HCT116 (cell line): ENCODE measurements around the gene HHIPL1. TPM values are rescaled to one million over a fixed set of nuclear protein-coding genes. Genes with fewer than 3 reads are reported as not detected.

Experiments
- ATAC-seq: fragments of 200-7000 bp; cut with Tn5 transposase; 2 replicates; pipeline ENCODE4 v1.9.1; 2020; ENCODE audit warnings: mild to moderate bottlenecking, moderate library complexity
- BruUV-seq: library from RNA; stranded (reverse); fragments of 400-500 nt; replicated peaks from 2 replicates; lab custom pipeline; 2021; lab: Mats Ljungman, UMichigan
- CTCF ChIA-PET: fragments of 300-600 bp; sonication (Branson Sonifier 250); formaldehyde crosslinking; loops from one replicate; lab custom pipeline; 2021; ENCODE audit warnings: antibody characterized with exemption; lab: Charles Lee
- POLR2A ChIA-PET: fragments of 300-600, 350-600 bp; sonication (Branson Sonifier 250); formaldehyde crosslinking; loops from one replicate; lab custom pipeline; 2021; ENCODE audit warnings: antibody characterized with exemption; lab: Charles Lee
- RAD21 ChIA-PET, 2 experiments: fragments of 300-600 bp; sonication (Branson Sonifier 250); formaldehyde crosslinking; loops; one replicate each; lab custom pipeline; 2023; ENCODE audit warnings: low total read pairs in 2 of 2; ENCODE audit not compliant: uncharacterized antibody in 2 of 2, unreplicated experiment in 2 of 2, low non-redundant PET in 1 of 2; lab: Charles Lee
- DNase-seq: peaks from one replicate; pipeline ENCODE4 v3.0.0-alpha.2; 2010; ENCODE audit warnings: low read depth, low spot score
- H2AFZ ChIP-seq: fragments of 200-600 bp; shearing (Covaris generic), sonication (generic); 2 replicates; pipeline ENCODE4 v1.6.1; 2017; ENCODE audit warnings: low read depth, mixed run types, mixed read lengths, antibody characterized with exemption, low read length; ENCODE audit not compliant: poor library complexity, severe bottlenecking
- H3K27ac ChIP-seq: 2 replicates; pipeline ENCODE4 v1.5.1; 2012; ENCODE audit warnings: low read depth, low read length
- H3K27me3 ChIP-seq: fragments of 200-600 bp; sonication (generic); 2 replicates; pipeline ENCODE4 v1.6.1; 2016; ENCODE audit warnings: mixed run types, low read length, mixed read lengths; ENCODE audit not compliant: insufficient read depth
- H3K36me3 ChIP-seq, 2 experiments: fragments of 200-500 bp in 1 of 2; fragments of 200-600 bp in 1 of 2; sonication (Bioruptor generic) in 1 of 2; sonication (generic) in 1 of 2; 2 replicates each; pipeline versions ENCODE4 v1.5.1 to v1.6.1; 2014 to 2016; ENCODE audit warnings: low read length in 2 of 2, inconsistent platforms in 1 of 2, mixed read lengths in 1 of 2, mixed run types in 1 of 2; ENCODE audit not compliant: insufficient read depth in 2 of 2, control insufficient read depth in 1 of 2
- H3K4me1 ChIP-seq, 2 experiments: fragments of 200-600 bp in 1 of 2; sonication (generic) in 1 of 2; 2 replicates each; pipeline versions ENCODE4 v1.5.1 to v1.6.1; 2012 to 2017; ENCODE audit warnings: low read length in 2 of 2, inconsistent platforms in 1 of 2, mild to moderate bottlenecking in 1 of 2, mixed read lengths in 1 of 2, mixed run types in 1 of 2, moderate library complexity in 1 of 2; ENCODE audit not compliant: insufficient read depth in 2 of 2, control insufficient read depth in 1 of 2
- H3K4me2 ChIP-seq: fragments of 200-600 bp; sonication (generic); 2 replicates; pipeline ENCODE4 v1.6.1; 2017; ENCODE audit warnings: mixed run types, low read length, mixed read lengths
- H3K4me3 ChIP-seq, 2 experiments: fragments of 200-600 bp in 1 of 2; sonication (generic) in 1 of 2; replicated peaks in 1 of 2; 2 replicates each; pipeline ENCODE4 v1.5.1; 2011 to 2016; ENCODE audit warnings: low read length in 2 of 2, control low read depth in 1 of 2, low read depth in 1 of 2, mild to moderate bottlenecking in 1 of 2, mixed read lengths in 1 of 2, mixed run types in 1 of 2
- H3K79me2 ChIP-seq: fragments of 200-600 bp; sonication (generic); 2 replicates; pipeline ENCODE4 v1.6.1; 2017; ENCODE audit warnings: mild to moderate bottlenecking, mixed run types, low read length, moderate library complexity, mixed read lengths; ENCODE audit not compliant: insufficient read depth
- H3K9ac ChIP-seq: fragments of 200-600 bp; sonication (generic); 2 replicates; pipeline ENCODE4 v1.6.1; 2016; ENCODE audit warnings: low read length, mixed read lengths
- H3K9me2 ChIP-seq: fragments of 200-600 bp; sonication (generic), shearing (Covaris generic); 2 replicates; pipeline ENCODE4 v1.6.1; 2017; ENCODE audit warnings: mixed run types, mild to moderate bottlenecking, moderate library complexity; ENCODE audit not compliant: insufficient read depth
- H3K9me3 ChIP-seq, 2 experiments: fragments of 200-500 bp in 1 of 2; fragments of 200-600 bp in 1 of 2; sonication (Bioruptor generic) in 1 of 2; sonication (generic) in 1 of 2; 2 replicates each; pipeline ENCODE4 v1.6.1; 2014 to 2017; ENCODE audit warnings: low read length in 2 of 2, mixed read lengths in 2 of 2, inconsistent platforms in 1 of 2, low read depth in 1 of 2, mild to moderate bottlenecking in 1 of 2, mixed run types in 1 of 2, moderate library complexity in 1 of 2; ENCODE audit not compliant: control insufficient read depth in 1 of 2, insufficient read depth in 1 of 2
- H4K20me1 ChIP-seq: fragments of 200-600 bp; sonication (generic), shearing (Covaris generic); 2 replicates; pipeline ENCODE4 v1.6.1; 2017; ENCODE audit warnings: mixed run types, mild to moderate bottlenecking, moderate library complexity; ENCODE audit not compliant: insufficient read depth
- CBX3 ChIP-seq: IDR thresholded peaks from 2 replicates; pipeline ENCODE4 v1.6.1; 2012; ENCODE audit warnings: low read depth
- CEBPB ChIP-seq: IDR thresholded peaks from 2 replicates; pipeline ENCODE4 v1.6.1; 2012; ENCODE audit warnings: low read depth
- EGR1 ChIP-seq: IDR thresholded peaks from 2 replicates; pipeline ENCODE4 v1.6.1; 2012; ENCODE audit warnings: low read depth
- FOSL1 ChIP-seq: IDR thresholded peaks from 2 replicates; pipeline ENCODE4 v1.6.1; 2012; ENCODE audit warnings: low read depth
- POLR2AphosphoS5 ChIP-seq: IDR thresholded peaks from 2 replicates; pipeline ENCODE4 v1.6.1; 2011; ENCODE audit warnings: mild to moderate bottlenecking, low read depth, low read length, moderate library complexity
- SRF ChIP-seq: IDR thresholded peaks from 2 replicates; pipeline ENCODE4 v1.6.1; 2012; ENCODE audit warnings: low read depth
- TCF7L2 ChIP-seq: IDR thresholded peaks from 2 replicates; pipeline ENCODE4 v1.7.0; 2011; ENCODE audit warnings: borderline replicate concordance, inconsistent platforms; ENCODE audit not compliant: insufficient read depth, insufficient read length; ENCODE audit errors: extremely low read depth
- ZFX ChIP-seq: fragments of 450-650 bp; IDR thresholded peaks from 2 replicates; pipeline ENCODE4 v1.6.1; 2017
- intact Hi-C: fragments of 100-400 bp; cut with micrococcal nuclease; formaldehyde crosslinking; loops from 2 replicates; pipeline ENCODE4 v1.10.0; 2022
- total RNA-seq: library from RNA; stranded (reverse); gene quantifications from one replicate; pipeline ENCODE4 v1.2.1, GENCODE V29; 2021; ENCODE audit not compliant: unreplicated experiment
- TF ChIP-seq, protein P1 (sequence below), 3 experiments: fragments of 200-600 bp in 1 of 3; sonication (generic) in 1 of 3; IDR thresholded peaks in 2 of 3; conservative IDR thresholded peaks in 1 of 3; 2 replicates each; pipeline ENCODE4 v1.5.1; 2012 to 2017; ENCODE audit warnings: low read depth in 2 of 3, low read length in 2 of 3, antibody characterized with exemption in 1 of 3, borderline replicate concordance in 1 of 3, control low read depth in 1 of 3, mild to moderate bottlenecking in 1 of 3, mixed read lengths in 1 of 3, mixed run types in 1 of 3, moderate library complexity in 1 of 3; ENCODE audit not compliant: insufficient read depth in 1 of 3
- TF ChIP-seq, protein P2 (sequence below): IDR thresholded peaks from 2 replicates; pipeline ENCODE4 v1.6.1; 2011; ENCODE audit warnings: mild to moderate bottlenecking, low read length, moderate library complexity; ENCODE audit not compliant: insufficient replicate concordance; ENCODE audit errors: extremely low read depth
- TF ChIP-seq, protein P3 (sequence below): IDR thresholded peaks from 2 replicates; pipeline ENCODE4 v1.6.1; 2012

The HHIPL1 gene
- total RNA-seq, 1 experiment from 2014 or later: not detected

- Histone ChIP-seq H3K4me3 (no peak overlapping the region), H3K4me1 (peaks cover 4 to 13% of the 10 kb centered on the region in 2 experiments; a peak in 1 of 4 replicates), H3K9me3 (no peaks in the 10 kb centered on the region), H3K9ac (no peak overlapping the region), H2AFZ (no peak overlapping the region), H3K27me3 (no peaks in the 10 kb centered on the region; the same call in 1 of the 2 replicates), H3K4me2 (no peak overlapping the region), H4K20me1 (no peaks in the 10 kb centered on the region), H3K27ac (no peak overlapping the region), H3K79me2 (no peaks in the 10 kb centered on the region), H3K9me2 (no peaks in the 10 kb centered on the region), H3K36me3 (no peaks in the 10 kb centered on the region)
- intact Hi-C loops: no loop called here
- ATAC-seq (no peak), DNase-seq (no peak)
- POLR2A ChIA-PET: no interaction called here
- TF ChIP-seq SRF (no peak), POLR2AphosphoS5 (no peak), CEBPB (no peak), FOSL1 (no peak), CBX3 (no peak), ZFX (no peak), EGR1 (no peak), TCF7L2 (no peak)
- TF ChIP-seq, protein P1, sequence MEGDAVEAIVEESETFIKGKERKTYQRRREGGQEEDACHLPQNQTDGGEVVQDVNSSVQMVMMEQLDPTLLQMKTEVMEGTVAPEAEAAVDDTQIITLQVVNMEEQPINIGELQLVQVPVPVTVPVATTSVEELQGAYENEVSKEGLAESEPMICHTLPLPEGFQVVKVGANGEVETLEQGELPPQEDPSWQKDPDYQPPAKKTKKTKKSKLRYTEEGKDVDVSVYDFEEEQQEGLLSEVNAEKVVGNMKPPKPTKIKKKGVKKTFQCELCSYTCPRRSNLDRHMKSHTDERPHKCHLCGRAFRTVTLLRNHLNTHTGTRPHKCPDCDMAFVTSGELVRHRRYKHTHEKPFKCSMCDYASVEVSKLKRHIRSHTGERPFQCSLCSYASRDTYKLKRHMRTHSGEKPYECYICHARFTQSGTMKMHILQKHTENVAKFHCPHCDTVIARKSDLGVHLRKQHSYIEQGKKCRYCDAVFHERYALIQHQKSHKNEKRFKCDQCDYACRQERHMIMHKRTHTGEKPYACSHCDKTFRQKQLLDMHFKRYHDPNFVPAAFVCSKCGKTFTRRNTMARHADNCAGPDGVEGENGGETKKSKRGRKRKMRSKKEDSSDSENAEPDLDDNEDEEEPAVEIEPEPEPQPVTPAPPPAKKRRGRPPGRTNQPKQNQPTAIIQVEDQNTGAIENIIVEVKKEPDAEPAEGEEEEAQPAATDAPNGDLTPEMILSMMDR (IDR thresholded peaks at IDR 0.05 in 2 of 3, conservative IDR thresholded peaks at IDR 0.05 in 1 of 3; ENCODE audit: borderline replicate concordance in 1 of 3, insufficient read depth in 1 of 3, low read depth in 2 of 3, low read length in 2 of 3): no peak
- TF ChIP-seq, protein P2, sequence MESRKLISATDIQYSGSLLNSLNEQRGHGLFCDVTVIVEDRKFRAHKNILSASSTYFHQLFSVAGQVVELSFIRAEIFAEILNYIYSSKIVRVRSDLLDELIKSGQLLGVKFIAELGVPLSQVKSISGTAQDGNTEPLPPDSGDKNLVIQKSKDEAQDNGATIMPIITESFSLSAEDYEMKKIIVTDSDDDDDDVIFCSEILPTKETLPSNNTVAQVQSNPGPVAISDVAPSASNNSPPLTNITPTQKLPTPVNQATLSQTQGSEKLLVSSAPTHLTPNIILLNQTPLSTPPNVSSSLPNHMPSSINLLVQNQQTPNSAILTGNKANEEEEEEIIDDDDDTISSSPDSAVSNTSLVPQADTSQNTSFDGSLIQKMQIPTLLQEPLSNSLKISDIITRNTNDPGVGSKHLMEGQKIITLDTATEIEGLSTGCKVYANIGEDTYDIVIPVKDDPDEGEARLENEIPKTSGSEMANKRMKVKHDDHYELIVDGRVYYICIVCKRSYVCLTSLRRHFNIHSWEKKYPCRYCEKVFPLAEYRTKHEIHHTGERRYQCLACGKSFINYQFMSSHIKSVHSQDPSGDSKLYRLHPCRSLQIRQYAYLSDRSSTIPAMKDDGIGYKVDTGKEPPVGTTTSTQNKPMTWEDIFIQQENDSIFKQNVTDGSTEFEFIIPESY: no peak
- TF ChIP-seq, protein P3, sequence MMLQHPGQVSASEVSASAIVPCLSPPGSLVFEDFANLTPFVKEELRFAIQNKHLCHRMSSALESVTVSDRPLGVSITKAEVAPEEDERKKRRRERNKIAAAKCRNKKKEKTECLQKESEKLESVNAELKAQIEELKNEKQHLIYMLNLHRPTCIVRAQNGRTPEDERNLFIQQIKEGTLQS: no peak
- no TSS peak for BruUV-seq
- RAD21 ChIA-PET: no interaction called here
- CTCF ChIA-PET: interaction anchor here (1.0 to 2.0 kb wide), 5 partner anchors 8 to 194 kb away, joined by 3 to 5 read pairs (median 4); no protein-coding TSS in a partner anchor
Measured at GRCh38 chr14:99688629-99689028, 43.7 kb downstream of the HHIPL1 start.
